CD4-positive, alpha-beta memory T cell (primary cell): ENCODE results near the gene RSAD1. TPM values are rescaled to one million over a fixed set of nuclear protein-coding genes. Genes with fewer than 3 reads are reported as not detected.

Experiments
- CTCF ChIA-PET: fragments of 350-600 bp; sonication (Branson Sonifier 250); formaldehyde crosslinking; loops from one replicate; lab custom pipeline; 2021; ENCODE audit warnings: inconsistent platforms; ENCODE audit not compliant: partially characterized antibody; lab: Charles Lee
- POLR2A ChIA-PET: fragments of 350-600 bp; sonication (Branson Sonifier 250); formaldehyde crosslinking; loops from one replicate; lab custom pipeline; 2021; ENCODE audit not compliant: partially characterized antibody; lab: Charles Lee
- DNase-seq, 5 donors: peaks; one replicate each; pipeline versions ENCODE4 v3.0.0 to v3.0.0-alpha.2; 2020 to 2022; ENCODE audit warnings: mixed read lengths in 1 of 5
- H3K27ac ChIP-seq: one replicate; pipeline ENCODE4 v1.7.0; 2013; ENCODE audit warnings: low read depth, low read length
- H3K27me3 ChIP-seq: 2 replicates; pipeline ENCODE4 v1.7.0; 2013; ENCODE audit warnings: mild to moderate bottlenecking, low read length, moderate library complexity; ENCODE audit not compliant: insufficient read depth
- H3K36me3 ChIP-seq: 2 replicates; pipeline ENCODE4 v1.7.0; 2013; ENCODE audit warnings: mild to moderate bottlenecking, low read length, moderate library complexity; ENCODE audit not compliant: insufficient read depth
- H3K4me1 ChIP-seq: 2 replicates; pipeline ENCODE4 v1.7.0; 2013; ENCODE audit warnings: mild to moderate bottlenecking, low read length, moderate library complexity; ENCODE audit not compliant: insufficient read depth
- H3K4me3 ChIP-seq, 2 donors: one replicate each; pipeline ENCODE4 v1.7.0; 2013; ENCODE audit warnings: low read length in 2 of 2, mild to moderate bottlenecking in 1 of 2
- H3K9me3 ChIP-seq, 2 donors: one replicate each; pipeline ENCODE4 v1.7.0; 2013; ENCODE audit warnings: low read length in 2 of 2, control low read depth in 1 of 2; ENCODE audit not compliant: control insufficient read depth in 1 of 2
- H3K27ac Mint-ChIP-seq, 7 donors: one replicate each; pipeline ENCODE4 v1.8.0; 2020 to 2021; ENCODE audit warnings: mixed read lengths in 7 of 7, mild to moderate bottlenecking in 6 of 7, inconsistent platforms in 3 of 7, moderate library complexity in 3 of 7
- H3K27me3 Mint-ChIP-seq, 2 donors: one replicate each; pipeline ENCODE4 v1.8.0; 2020 to 2021; ENCODE audit warnings: mixed read lengths in 2 of 2
- H3K36me3 Mint-ChIP-seq, 2 donors: one replicate each; pipeline ENCODE4 v1.8.0; 2020 to 2021; ENCODE audit warnings: mixed read lengths in 2 of 2, inconsistent platforms in 1 of 2, mild to moderate bottlenecking in 1 of 2
- H3K4me1 Mint-ChIP-seq, 4 donors: one replicate each; pipeline ENCODE4 v1.8.0; 2020 to 2021; ENCODE audit warnings: mixed read lengths in 4 of 4, mild to moderate bottlenecking in 1 of 4
- H3K4me3 Mint-ChIP-seq, 8 donors: one replicate each; pipeline ENCODE4 v1.8.0; 2020 to 2021; ENCODE audit warnings: mixed read lengths in 8 of 8, mild to moderate bottlenecking in 7 of 8, moderate library complexity in 6 of 8, inconsistent platforms in 3 of 8
- H3K9me3 Mint-ChIP-seq, 8 donors: one replicate each; pipeline ENCODE4 v1.8.0; 2020 to 2021; ENCODE audit warnings: mixed read lengths in 8 of 8, mild to moderate bottlenecking in 5 of 8, inconsistent platforms in 3 of 8, moderate library complexity in 1 of 8
- intact Hi-C: fragments of 100-400 bp; cut with micrococcal nuclease; formaldehyde crosslinking; loops from one replicate; pipeline ENCODE4 v1.15.1; 2023
- polyA plus RNA-seq, 2 donors: library from polyadenylated mRNA; unstranded; fragments of 300-500 nt; fragmentation: Illumina TruSeq; gene quantifications; one replicate each; pipeline ENCODE4 v1.2.3, GENCODE V29; 2021
- total RNA-seq, 2 experiments: library from RNA; stranded (reverse); gene quantifications; one replicate each; pipeline ENCODE4 v1.2.3, GENCODE V29; 2021

Gene RSAD1
- total and polyA plus RNA-seq, 4 experiments from 2014 or later, result 58.3 to 86.0 (median 77.0) TPM

DNA sequence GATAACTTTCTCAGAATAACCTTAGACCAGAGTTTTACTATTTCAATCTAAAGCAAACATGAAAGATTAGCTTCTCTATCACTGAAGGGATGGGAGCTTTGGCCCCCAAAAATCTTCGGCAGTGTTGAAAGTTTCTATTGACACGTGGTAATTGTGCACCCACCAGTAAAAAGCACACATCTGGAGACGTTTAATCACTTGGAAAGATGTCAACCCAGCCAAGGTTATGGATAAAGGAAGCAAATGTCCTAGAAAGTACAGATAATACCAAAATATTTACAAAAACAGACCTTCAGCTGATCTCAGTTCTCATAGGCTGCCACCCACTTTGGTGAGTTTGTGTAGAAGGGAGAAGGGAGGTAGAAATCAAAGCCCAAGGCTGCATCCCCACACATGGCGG lies 34.8 kb downstream of the RSAD1 start:
- H3K9me3 ChIP-seq, result no peaks in the 10 kb centered on the region
- intact Hi-C loops, result no loop called here
- POLR2A ChIA-PET, result no interaction called here
- peaks cover 0 to 3% of the 10 kb centered on the region in 2 donors for H3K36me3 Mint-ChIP-seq
- H3K27me3 ChIP-seq, result no peaks in the 10 kb centered on the region
- no peak overlapping the region for H3K4me3 Mint-ChIP-seq
- H3K4me1 ChIP-seq, result peaks cover 43% of the 10 kb centered on the region
- no peak for DNase-seq
- H3K27ac Mint-ChIP-seq, result no peak overlapping the region
- no peaks in the 10 kb centered on the region for H3K36me3 ChIP-seq
- H3K4me3 ChIP-seq, result no peak overlapping the region
- peaks cover 24 to 54% (median 39%) of the 10 kb centered on the region in 4 donors for H3K4me1 Mint-ChIP-seq
- H3K27ac ChIP-seq, result no peak overlapping the region
- no peaks in the 10 kb centered on the region for H3K27me3 Mint-ChIP-seq
- CTCF ChIA-PET, result interaction anchor here (0.7 kb wide), 1 partner anchor 12 kb away, joined by 3 read pairs; no protein-coding TSS in a partner anchor
- no peaks in the 10 kb centered on the region for H3K9me3 Mint-ChIP-seq

DNA sequence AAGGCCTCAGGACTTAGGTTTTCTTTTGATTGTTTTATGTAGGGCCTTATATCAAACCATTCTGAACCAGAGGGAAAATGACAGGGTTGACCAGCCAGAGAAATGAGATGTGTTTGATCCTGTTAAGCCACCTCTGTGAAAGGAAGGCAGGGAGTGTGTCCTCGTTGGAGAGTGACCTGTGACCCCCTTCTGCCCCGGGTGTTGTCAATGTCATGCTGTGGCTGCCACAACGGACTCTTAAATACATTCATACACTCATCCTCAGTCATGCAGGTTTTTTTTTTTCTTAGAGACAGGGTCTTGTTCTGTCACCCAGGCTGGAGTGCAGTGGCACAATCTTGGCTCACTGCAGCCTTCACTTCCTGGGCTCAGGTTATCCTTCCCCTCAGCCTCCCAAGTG lies 35.7 kb downstream of the RSAD1 start:
- H3K4me1 ChIP-seq, result peaks cover 36% of the 10 kb centered on the region
- no peak overlapping the region for H3K27ac Mint-ChIP-seq
- no peaks in the 10 kb centered on the region for H3K36me3 ChIP-seq
- H3K4me3 Mint-ChIP-seq, result no peak overlapping the region
- no peaks in the 10 kb centered on the region for H3K9me3 ChIP-seq
- no peaks in the 10 kb centered on the region for H3K36me3 Mint-ChIP-seq
- intact Hi-C loops, result no loop called here
- H3K4me3 ChIP-seq, result no peak overlapping the region
- ChIA-PET CTCF (no interaction called here), POLR2A (no interaction called here)
- no peak overlapping the region for H3K27ac ChIP-seq
- DNase-seq, result no peak
- no peaks in the 10 kb centered on the region for H3K27me3 Mint-ChIP-seq
- H3K27me3 ChIP-seq, result no peaks in the 10 kb centered on the region
- peaks cover 18 to 45% (median 31%) of the 10 kb centered on the region in 4 donors for H3K4me1 Mint-ChIP-seq
- H3K9me3 Mint-ChIP-seq, result no peaks in the 10 kb centered on the region

DNA sequence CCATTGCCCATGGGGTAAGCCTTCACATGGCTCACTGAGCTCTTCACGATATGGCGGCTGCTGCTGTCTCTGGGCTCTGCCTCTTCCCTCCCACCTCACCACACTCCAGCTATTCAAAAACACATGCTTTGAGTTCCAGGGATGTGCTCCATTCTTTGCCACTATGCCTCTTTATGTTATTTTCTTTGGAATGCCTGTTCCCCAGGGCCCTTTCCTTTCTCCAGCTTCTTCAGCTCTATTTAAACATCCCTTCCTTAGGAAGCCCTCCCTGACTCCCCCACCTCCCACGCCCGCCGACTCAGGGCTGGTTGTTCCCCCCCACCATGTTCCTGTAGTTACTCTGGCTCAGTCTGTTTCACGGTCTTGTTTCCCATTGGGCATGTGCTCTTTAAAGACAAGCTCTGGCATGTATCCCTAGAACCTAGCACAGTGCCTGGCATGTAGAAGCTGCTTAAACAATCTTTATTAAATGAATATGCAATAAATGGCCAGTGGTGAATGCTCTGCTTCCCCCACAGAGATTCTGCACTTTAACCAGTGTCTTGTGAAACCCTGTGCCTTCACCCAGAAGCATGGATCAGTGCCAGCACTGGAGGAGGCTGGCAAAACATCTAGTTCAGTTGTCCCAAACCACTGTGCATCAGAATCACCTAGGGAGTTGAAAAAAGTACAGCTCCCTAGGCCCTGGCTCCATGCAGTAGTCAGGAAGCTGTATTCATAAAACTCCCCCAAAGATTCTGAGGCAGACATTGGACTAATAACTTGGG lies 36.5 kb downstream of the RSAD1 start:
- POLR2A ChIA-PET, result no interaction called here
- Mint-ChIP-seq H3K36me3 (no peaks in the 10 kb centered on the region), H3K9me3 (no peaks in the 10 kb centered on the region)

DNA sequence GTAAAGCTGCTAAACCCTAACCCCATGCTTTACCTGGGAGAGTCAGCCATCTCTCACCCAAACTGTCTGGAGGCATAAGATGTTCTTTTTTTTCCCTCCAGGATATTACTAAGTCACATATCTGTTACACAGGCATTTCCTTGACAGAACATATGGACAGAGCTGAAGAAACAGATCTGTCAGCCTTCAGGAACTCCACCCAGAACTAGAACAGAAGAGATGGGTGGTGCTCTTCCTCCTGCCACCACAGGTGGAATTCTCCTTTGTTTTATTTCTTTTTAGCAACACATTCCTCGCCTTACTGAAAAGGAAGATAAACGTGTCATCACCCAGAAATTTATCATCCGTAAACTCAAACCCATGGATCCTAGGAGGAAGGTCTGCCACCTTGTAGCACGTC lies 38.4 kb downstream of the RSAD1 start:
- Histone ChIP-seq H3K36me3 (no peaks in the 10 kb centered on the region), H3K27me3 (no peaks in the 10 kb centered on the region), H3K9me3 (no peaks in the 10 kb centered on the region), H3K4me3 (no peak overlapping the region), H3K4me1 (peaks cover 16% of the 10 kb centered on the region), H3K27ac (no peak overlapping the region)
- H3K36me3 Mint-ChIP-seq, result no peaks in the 10 kb centered on the region
- no peak for DNase-seq
- no peaks in the 10 kb centered on the region for H3K9me3 Mint-ChIP-seq
- peak overlapping the region in 4 of 7 donors; percentile 13 to 72 (median 54) for H3K27ac Mint-ChIP-seq
- no peaks in the 10 kb centered on the region for H3K27me3 Mint-ChIP-seq
- peak overlapping the region in 3 of 8 donors; percentile 32 to 71 (median 61) for H3K4me3 Mint-ChIP-seq
- CTCF ChIA-PET, result interaction anchor here (2.9 kb wide), 1 partner anchor 15 kb away, joined by 17 read pairs; no protein-coding TSS in a partner anchor
- peaks cover 6 to 23% (median 14%) of the 10 kb centered on the region in 4 donors for H3K4me1 Mint-ChIP-seq
- intact Hi-C loops, result no loop called here
- POLR2A ChIA-PET, result no interaction called here

More for the DNA sequence above, 36.5 kb downstream of the RSAD1 start:
- H3K27ac ChIP-seq, result no peak overlapping the region
- no peak overlapping the region for H3K27ac Mint-ChIP-seq
- no peaks in the 10 kb centered on the region for H3K27me3 ChIP-seq
- H3K27me3 Mint-ChIP-seq, result no peaks in the 10 kb centered on the region
- CTCF ChIA-PET, result interaction anchor here (0.5 to 2.9 kb wide), 3 partner anchors 13 to 109 kb away, joined by 3 to 17 read pairs (median 3); no protein-coding TSS in a partner anchor
- H3K4me3 ChIP-seq, result no peak overlapping the region
- no peaks in the 10 kb centered on the region for H3K9me3 ChIP-seq
- no peak for DNase-seq
- H3K4me1 Mint-ChIP-seq, result peaks cover 18 to 39% (median 27%) of the 10 kb centered on the region in 4 donors
- H3K4me1 ChIP-seq, result peaks cover 30% of the 10 kb centered on the region
- intact Hi-C loops, result no loop called here
- no peak overlapping the region for H3K4me3 Mint-ChIP-seq
- H3K36me3 ChIP-seq, result no peaks in the 10 kb centered on the region

DNA sequence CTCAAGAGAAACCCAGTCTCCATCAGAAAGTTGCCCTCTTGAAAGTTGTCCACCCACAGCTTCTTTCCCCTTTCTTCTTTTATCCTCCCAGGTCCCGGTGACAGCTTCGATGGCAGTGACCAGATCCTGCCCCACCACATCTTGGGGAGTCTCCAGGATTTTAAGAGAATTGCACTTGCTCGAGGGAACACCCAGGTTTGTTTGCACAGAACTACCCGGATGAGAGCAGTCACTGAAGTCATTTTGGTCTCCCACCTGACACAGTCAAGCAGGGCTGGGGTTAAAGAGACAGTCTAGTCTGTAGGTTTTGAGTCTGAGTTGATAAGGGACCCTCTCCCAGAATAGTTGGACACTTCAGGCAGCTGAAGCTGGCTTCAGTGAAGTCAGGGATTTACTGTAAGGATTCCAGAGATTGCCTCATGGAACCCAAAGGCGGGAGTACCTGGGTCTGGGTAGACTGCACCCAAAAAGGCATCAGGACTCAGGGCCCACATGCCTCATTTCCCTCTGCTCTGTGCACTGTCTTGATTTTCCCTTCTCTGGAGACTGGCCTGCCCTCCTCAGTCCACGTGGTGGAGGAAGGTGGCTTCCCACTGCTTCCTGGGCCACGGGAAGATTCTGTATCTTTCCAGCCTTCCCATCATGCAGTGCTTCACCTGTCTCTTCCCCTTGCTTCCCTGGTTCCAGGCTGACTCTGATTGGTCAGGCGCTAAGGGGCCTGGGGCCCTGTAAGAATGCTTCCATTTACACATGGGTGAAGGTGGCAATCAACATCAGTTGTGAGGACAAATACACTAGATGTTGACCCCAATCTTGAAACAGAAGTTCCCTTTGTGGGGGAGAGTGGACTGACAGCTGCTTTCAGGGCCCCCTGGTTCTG lies 39.1 kb downstream of the RSAD1 start:
- Mint-ChIP-seq H3K36me3 (no peaks in the 10 kb centered on the region), H3K9me3 (no peaks in the 10 kb centered on the region), H3K27ac (peak overlapping the region in 2 of 7 donors; percentile 41 to 72), H3K27me3 (no peaks in the 10 kb centered on the region), H3K4me1 (peaks cover 6 to 18% (median 12%) of the 10 kb centered on the region in 4 donors), H3K4me3 (peak overlapping the region in 3 of 8 donors; percentile 32 to 71 (median 59))
- Histone ChIP-seq H3K27me3 (no peaks in the 10 kb centered on the region), H3K36me3 (no peaks in the 10 kb centered on the region), H3K4me3 (no peak overlapping the region), H3K27ac (no peak overlapping the region), H3K9me3 (no peaks in the 10 kb centered on the region), H3K4me1 (peaks cover 16% of the 10 kb centered on the region)
- DNase-seq, result no peak
- intact Hi-C loops, result no loop called here
- ChIA-PET CTCF (interaction anchor here (2.9 kb wide), 1 partner anchor 15 kb away, joined by 17 read pairs; no protein-coding TSS in a partner anchor), POLR2A (no interaction called here)

DNA sequence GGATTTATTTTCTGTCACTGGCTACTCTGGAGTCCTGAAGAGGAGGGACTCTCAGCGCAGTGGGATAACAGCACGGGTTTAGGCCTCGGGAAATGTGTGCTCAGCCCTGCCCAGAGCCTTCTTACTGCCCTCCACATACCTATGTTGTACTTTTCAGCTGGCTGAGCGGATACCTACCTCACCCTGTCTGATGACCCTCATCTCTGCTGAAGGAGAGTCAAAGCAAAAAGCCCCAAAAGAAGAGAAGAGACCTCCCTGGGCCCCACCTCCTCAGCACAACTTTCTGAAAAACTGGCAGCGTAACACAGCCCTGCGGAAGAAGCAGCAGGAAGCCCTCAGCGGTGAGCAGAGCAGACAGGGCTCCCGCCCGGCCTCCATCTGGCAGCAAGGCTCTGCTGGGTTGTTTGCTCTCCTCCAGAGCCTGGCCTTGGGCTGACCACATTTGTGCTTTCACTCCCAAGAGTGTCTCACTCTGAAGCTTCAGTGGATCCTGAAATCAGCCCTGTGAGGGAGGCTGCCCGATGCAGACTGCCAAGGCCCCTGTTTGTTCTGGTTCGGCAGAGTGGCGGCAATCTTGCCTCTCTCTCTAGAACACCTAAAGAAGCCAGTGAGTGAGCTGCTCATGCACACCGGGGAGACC lies 39.8 kb downstream of the RSAD1 start:
- Histone ChIP-seq H3K4me3 (no peak overlapping the region), H3K36me3 (no peaks in the 10 kb centered on the region), H3K27ac (no peak overlapping the region), H3K27me3 (no peaks in the 10 kb centered on the region), H3K9me3 (no peaks in the 10 kb centered on the region), H3K4me1 (peaks cover 16% of the 10 kb centered on the region)
- intact Hi-C loops, result no loop called here
- no peaks in the 10 kb centered on the region for H3K27me3 Mint-ChIP-seq
- ChIA-PET POLR2A (no interaction called here), CTCF (no interaction called here)
- H3K27ac Mint-ChIP-seq, result peak overlapping the region in 3 of 7 donors; percentile 29 to 78 (median 74)
- H3K9me3 Mint-ChIP-seq, result no peaks in the 10 kb centered on the region
- DNase-seq, result no peak
- H3K36me3 Mint-ChIP-seq, result no peaks in the 10 kb centered on the region
- H3K4me1 Mint-ChIP-seq, result peaks cover 6 to 18% (median 12%) of the 10 kb centered on the region in 4 donors
- H3K4me3 Mint-ChIP-seq, result no peak overlapping the region
